NCI-H82 treated with DMSO at 0.1 percent for 48 hours (cell line): ENCODE measurements around the gene SLC44A1.
"Not testable (repeated sequence)": the region's sequence is repeated elsewhere in the genome, so short reads cannot be mapped to it uniquely, and the experiment has no call there.

Experiments
- DNase-seq: peaks from one replicate; lab custom pipeline; 2025; ENCODE audit not compliant: unreplicated experiment; lab: John Stamatoyannopoulos, UW

Gene SLC44A1

DNA sequence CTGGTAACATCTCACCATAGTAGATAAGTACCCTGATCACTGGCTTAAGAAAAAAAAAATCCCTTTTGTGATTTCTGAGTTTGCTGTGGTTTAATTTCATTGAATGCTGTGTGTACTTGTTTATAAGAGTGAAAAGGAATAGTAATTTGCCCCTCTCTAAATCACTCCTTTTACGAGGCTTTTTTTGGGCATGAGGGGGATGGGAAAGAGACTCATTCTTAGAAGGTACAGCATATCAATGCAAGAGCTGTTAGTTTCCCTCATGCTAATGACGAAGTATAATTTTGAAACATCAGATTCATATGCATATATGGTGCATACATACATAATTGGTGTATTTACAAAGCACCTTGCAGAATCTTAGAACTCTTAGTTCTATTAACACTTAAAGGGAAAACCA is 2.4 kb upstream of the SLC44A1 start:
- no peak for DNase-seq

DNA sequence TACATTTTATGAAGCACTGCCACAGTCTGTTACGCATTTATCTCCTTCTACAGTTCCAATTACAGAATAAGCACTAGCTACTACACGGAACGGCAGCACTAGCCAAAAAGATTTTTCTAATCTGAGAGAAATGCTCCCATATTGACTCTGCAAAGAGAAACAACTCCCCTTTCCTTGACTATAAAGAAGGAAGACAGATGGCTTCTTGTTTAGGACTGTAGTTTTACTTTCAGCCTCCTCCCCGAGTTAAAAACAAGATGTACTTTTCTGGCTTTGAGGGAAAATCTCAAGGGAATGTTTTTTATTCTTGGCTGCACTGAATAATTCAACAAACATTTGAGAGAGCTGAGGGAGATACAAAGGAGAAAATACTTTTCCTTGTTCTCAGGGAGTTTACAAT is 1.9 kb upstream of the SLC44A1 start:
- no peak for DNase-seq

DNA sequence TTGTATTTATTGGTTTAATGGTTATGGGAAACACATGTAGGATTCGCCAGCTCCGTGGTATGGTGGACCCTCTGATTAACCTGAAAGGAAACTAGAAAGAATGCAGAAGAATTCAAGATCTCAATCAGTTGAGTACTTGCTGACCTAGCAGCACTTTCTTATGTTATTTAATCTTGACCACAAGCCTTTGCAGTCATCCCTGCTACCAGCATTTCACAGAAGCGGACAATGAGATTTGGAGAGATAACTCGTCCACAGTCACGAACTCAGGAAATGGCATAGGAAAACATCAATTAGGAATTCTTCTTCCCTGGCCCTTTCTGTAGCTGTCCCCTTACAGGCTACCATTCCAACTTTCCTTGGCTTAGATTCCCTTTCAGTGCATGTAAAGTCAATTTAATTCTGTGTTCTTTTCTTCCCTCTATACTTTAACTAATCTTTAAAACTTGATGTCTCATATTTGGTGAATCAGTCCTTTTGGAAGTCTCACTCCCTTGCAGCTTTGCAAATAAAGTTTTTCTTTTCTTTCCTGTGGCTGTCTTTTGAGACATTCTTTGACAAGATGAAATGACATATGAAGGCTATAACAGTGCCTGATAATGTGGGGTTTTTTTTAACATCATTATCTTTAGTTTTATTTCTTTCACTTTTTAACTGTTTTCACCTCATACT is 1.3 kb upstream of the SLC44A1 start:
- no peak for DNase-seq

DNA sequence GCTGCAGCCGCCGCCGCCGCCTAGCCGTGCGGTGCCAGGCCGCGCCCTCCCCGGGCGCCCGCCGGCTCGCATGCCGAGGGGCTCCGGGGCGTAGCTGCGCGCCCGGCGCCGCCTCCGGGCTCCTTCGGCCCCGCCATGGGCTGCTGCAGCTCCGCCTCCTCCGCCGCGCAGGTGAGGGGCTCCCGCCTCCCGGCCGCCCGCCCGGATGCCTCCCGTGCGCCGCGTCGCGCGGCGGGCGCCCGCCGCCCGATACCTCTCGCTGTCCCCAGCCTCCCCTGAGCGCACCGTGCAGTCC is 230 bp downstream of the SLC44A1 start:
- no peak for DNase-seq

DNA sequence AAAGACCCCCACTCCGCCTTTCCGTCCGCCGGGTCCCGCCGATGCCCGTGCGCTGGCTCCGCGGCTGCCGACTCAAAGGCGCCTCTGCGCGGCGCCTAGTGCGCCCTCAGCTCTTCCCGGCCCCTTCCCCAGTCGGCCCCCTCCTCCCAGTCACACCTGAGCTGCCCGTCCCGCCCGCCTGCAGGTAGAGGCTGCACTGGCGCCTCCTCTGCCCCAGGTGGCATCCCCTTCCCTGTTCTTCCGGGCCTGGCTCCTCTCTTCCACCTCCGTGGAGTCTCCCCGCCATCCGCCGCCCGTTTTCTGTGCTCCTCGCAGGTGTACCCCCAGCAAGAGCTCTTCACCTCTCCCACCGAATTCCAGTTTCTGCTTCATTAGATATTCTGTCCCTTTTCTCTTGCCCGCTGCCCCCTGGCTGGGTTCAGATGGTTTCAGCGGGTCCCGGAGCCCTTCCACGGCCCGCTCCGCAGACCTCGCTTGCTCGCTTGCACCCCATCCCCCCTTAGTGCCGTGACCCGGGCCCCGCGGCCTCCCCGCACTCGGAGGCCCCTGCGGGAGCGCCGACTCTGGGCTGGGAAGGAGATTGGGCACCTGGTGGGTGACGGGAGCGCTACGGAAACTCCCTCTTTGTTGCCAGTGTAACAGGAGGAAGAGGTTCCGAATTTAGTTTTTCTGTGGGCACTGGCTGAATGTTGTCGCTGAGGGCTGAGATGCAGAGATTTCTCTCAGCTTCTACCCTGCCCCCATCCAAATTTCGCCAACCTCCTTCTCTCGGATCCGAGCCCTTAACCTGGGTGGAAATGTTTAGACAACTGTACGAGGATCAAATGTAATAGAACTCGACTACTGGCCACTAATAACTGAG is 809 bp downstream of the SLC44A1 start:
- no peak for DNase-seq

DNA sequence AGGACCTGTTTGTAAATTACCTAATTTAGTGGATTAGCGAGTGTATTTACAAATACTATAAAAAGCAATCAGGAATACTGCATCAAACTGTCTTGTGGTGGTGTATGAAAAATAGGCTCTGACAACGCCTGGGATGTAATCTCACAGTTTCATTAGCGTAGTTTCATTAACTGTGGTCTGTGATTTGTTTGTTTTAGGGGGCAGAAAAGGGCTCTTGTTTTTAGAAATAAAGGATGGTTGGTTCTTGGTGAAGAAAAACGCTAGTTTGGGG is 1.4 kb downstream of the SLC44A1 start:
- DNase-seq: no peak

DNA sequence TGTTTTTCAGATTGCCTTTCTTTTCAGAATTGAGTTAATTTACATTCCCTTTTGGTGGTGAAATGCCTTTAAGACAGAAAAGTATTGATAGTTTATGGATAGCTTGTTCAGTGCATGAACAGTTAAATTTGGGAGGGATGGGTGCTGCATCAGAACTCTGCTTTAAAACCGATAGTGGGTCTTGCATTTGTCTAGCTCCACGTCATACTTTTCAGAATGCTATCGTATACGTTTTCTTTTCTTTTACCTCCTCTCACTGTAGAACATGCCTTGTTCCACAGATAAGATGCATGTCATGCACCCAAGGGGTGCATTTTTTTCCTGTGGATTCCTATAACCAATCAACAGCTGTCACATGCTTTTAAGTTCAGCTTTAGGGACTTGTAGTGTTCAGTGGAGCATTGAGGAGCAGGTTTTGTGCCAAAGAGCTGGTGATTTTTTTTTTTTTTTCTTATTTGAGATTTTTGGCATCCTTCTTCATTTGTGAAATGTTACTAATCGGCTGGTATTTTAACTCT is 2.3 kb downstream of the SLC44A1 start:
- no peak for DNase-seq

DNA sequence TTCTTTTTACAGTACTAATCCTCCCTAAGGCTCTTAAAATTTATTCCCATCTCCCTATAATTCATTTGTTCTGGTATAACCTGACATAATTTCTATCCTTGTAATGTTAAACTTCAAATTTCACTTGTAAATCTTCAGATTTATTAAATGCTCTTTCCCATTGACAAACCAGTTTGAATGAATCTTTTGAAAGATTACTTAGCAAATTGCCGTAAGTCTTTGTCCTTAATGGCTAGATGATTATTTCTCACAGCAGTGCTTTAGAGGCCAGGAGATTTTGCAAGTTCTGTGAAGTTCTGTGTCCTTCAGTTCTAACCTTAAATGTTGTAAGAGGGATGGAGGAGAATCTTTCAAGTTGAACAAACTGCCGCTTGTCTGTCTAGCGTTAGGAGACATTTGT is 4.2 kb downstream of the SLC44A1 start:
- no peak for DNase-seq

DNA sequence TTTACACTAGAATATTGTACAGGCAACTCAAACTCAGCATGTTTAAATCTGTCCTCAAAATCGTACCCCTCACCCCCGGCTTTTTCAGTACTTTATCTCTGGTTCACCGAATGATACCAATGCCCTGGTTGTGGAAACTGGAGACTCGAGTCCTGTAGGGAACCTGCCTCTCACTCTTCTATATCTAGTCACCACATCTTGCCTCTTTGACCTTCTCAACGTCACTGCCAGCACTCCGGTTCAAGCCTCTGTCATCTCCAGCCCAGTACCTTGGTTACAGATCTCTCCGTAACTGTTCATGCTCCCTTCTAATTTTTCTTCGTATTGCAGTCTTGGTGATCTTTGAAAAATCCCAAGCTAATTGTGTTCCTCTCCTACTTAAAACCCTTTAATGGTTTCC is 6.7 kb downstream of the SLC44A1 start:
- DNase-seq: no peak

DNA sequence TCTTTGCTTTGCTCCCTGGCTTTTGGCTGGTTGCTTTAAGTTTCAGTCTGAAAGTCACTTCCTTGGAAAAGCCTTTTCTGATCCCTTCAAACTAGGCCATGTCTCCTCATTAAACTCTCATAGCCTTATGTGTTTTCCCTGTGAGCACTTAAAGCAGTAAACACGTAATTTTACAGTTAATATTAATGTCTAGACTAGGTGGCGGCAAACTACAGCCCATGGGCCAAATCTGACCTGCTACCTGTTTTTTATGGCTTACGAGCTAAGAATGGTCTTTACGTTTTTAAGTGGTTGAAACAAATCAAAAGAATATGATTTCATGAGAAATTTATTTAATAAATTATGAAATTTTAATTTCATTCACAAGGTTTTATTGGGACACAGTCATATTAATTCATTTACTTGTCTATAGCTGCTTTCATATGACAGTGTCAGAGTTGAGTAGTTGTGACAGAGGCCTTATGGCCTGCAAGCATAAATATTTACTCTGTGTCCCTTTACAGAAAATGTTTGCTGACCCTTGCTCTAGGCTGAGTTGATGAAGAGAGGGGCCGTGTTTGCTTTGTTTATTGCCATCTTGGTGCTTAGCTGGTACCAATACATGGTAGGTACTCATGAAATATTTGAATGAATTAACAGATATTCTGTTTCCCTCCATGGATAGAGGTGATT is 7.4 kb downstream of the SLC44A1 start:
- no peak for DNase-seq

DNA sequence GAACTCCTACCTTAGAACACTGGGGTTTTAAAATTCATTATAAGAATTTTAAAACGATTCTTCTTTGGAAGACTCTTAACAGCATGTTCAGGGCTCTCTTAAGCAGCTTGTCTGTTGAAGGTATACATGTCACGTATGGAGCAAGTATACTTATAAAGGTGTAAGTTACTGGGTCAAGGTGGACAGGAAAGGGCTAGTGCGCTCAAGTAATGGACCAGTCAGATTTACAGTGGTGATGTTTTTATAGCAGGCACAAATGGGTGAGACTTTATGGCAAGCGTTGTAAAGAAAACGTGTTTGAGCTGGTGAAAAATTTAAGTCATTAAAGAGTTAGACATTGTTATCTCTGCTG is 7.9 kb downstream of the SLC44A1 start:
- no peak for DNase-seq

DNA sequence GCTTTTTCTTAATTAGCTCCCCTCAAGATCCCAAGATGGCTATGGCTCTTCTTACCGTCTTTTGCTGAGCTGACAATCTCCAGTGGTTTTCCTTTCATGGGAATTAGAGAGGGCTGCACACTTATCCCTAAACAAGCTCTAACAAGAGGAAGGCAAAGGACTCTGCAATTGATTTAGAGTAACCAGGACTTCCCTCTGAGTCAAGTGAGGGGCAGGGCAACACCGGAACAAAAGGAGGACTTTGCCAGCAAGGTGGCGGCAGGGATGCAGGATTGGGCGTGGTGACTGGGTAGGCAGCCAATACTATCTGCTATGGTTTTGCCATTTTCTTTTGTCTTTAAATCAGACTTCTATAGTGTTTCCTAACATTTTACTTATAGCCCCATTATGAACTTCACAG is 9.8 kb downstream of the SLC44A1 start:
- no peak for DNase-seq

DNA sequence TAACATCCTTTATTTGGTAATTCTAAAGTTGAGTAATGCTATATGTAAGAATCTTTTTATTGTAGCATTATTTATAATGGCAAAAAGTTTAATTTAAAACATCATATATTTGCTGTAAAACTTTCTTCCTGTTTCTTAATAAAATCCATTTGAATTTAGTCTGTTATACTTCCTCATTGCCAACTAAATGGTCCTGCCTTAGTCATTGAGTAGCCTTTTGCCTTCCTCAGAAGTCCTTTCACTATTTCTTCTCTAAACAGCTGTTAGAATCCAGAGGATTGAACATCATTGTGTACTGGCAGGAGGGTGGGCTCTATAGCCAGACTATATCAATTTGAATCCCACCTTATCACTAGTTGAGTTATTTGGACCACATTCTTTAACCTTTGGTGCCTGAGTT is 11.0 kb downstream of the SLC44A1 start:
- no peak for DNase-seq

DNA sequence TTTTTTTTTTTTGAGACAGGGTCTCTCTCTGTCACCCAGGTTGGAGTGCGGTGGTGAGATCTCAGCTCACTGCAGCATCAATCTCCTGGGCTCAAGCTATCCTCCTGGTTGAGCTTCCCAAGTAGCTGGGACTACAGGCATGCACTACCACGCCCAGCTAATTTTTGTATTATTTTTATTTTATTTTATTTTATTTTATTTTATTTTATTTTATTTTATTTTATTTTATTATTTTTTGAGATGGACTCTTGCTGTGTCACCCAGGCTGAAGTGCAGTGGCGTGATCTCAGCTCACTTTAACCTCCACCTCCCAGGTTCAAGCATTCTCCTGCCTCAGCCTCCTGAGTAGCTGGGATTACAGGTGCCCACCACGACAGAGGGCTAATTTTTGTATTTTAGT is 12.1 kb downstream of the SLC44A1 start:
- DNase-seq: not testable (repeated sequence)

DNA sequence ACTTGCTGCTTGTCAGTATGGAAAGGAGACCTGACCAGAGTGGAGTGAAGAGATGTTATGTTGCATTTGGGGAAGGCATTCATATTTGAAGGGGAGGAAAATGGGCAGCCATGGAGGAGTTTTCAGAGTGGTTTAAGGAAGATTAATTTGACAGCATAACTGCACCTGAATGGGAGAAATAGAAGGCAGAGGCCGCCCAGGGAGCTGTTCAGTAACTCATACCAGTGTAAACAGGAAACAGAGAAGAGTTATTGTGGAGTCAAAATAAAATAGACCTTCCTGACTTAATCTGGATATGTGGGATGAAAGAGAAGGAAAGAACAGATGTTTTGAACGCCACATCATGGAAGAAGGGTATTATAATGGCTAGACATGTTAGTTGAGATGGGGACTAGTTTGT is 13.4 kb downstream of the SLC44A1 start:
- DNase-seq: no peak

DNA sequence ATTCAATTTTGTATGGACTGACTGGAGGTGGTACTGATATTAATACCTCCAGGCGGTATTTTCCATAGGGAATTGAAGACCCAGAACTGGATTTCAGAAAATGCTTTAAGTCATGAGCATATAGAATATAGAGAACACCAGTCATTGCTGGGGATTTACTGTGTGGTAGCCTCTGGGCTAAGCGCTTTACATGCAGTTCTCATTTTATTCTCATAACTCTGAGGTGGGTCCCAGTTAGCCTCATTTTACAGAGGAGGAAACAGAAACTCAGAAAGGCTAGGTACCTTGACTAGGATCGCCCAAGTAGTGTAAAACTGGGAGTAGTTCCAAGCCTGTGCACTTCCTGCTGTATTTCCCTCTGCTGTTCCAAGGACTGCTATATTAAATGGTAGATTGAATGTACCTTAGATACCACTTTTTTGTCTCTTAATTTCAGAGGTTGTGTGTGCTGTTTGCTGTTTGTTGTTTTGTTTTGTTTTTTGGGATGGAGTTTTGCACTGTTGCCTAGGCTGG is 13.8 kb downstream of the SLC44A1 start:
- DNase-seq: no peak

DNA sequence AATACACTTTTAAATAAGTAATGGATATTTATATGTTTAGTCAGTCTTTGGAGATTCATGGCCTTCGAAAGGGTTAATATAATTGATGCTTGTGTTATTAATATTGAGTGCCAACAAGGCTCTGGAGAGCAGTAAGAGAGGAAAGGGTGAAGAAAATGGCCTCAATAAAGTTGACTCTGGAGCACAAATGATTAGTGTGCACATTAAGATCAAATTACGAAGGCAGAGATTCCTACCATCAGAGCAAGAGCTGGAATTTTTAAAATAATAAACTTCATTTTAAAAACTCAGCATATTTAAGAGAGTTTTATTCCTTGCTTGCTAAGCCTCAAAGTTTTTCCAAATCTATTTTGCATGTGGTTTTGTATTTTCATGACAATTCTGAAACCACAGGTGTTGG is 14.8 kb downstream of the SLC44A1 start:
- DNase-seq: no peak

DNA sequence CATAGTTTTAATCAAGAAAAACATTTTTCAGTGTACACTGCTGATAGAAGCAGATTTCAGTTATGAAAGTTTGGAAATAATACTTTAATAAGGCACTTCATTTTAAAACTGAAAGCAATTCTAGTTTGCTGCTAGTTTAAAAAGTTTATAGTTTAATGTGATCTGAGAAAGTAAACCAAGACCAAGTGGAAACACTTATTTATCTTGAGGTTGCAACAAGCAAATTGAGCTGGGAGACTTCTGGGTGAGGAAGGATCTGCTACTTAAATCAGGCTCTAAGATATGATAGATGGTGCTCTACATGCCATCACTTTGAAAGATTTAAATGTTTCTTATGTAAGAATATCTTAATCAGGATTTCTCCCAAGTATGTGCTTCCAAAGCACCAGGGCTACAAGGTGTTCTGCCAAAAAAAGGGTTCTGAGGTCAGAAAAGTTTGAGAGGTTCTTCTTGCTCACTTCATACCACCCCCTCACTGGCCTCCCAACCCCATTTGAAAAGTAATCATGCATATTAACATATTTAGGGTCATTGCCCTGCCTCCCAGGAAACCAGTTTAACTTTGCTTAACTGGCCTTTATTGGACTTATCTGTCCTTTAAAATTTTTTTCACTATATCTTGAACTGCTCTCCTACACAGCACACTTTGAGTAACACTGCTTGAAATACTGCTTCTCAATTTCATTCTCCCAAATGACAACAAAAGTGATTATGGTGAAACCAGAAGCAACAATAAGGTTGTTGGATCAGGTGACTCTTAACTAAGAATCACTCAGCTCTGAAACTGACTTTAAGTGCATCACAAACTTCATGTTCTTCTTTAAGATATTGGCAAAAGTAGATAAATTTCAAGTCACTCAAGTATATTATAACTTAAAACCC is 15.5 kb downstream of the SLC44A1 start:
- DNase-seq: no peak

DNA sequence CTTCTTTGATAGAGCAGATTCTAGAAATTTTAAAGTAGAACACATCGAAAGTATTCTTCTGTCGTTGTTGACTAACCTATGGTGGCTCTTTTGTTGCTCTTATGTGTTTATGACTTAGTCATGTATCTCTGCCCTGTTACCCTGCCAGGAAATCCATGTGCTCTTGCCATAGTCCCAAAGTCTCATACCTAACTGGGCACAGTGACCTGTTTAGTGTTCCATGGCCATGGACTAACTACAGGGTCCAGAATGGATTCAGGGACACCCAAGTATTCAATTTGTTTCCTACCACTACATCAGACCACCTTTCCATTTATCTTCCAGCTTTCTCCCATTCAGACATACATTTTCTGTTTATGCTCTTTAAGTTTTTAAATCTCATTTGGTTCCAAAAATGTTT is 18.0 kb downstream of the SLC44A1 start:
- no peak for DNase-seq

DNA sequence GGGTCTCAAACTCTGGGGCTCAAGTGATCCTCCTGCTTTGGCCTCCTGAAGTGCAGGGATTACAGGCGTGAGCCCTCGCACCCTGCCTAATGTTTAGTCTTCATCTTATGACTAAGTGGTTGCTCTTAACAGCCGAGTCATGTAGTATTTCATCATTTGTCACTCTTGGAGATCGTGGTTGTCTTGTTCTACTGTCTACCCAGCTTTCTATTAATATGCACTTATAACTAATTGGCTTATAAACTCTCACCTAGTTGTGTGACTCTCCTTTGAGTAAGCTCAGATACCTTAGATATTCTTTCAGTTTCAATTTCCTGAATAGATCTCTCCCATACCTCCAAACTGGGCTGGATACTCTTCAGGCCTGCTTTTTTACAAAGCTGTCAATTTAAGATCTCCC is 19.9 kb downstream of the SLC44A1 start:
- DNase-seq: no peak

DNA sequence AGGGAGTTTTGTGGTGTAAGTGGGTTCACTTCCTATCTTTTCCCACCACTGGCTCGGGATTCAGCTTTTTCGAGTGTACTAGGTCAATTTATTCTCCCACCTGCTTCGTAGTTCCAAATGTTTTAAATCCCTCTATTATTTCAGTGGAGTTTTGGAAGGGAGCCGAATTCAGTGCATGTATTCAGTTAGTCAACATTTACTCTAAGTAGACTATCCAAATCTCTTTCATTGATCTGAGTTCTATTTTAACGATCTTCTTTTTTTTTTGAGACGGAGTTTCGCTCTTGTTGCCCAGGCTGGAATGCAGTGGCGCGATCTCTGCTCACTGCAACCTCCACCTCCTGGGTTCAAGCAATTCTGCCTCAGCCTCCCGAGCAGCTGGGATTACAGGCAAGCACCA is 23.8 kb downstream of the SLC44A1 start:
- not testable (repeated sequence) for DNase-seq
